ENCODE results near the gene PPHLN1.

- TF ChIP-seq, protein P1, sequence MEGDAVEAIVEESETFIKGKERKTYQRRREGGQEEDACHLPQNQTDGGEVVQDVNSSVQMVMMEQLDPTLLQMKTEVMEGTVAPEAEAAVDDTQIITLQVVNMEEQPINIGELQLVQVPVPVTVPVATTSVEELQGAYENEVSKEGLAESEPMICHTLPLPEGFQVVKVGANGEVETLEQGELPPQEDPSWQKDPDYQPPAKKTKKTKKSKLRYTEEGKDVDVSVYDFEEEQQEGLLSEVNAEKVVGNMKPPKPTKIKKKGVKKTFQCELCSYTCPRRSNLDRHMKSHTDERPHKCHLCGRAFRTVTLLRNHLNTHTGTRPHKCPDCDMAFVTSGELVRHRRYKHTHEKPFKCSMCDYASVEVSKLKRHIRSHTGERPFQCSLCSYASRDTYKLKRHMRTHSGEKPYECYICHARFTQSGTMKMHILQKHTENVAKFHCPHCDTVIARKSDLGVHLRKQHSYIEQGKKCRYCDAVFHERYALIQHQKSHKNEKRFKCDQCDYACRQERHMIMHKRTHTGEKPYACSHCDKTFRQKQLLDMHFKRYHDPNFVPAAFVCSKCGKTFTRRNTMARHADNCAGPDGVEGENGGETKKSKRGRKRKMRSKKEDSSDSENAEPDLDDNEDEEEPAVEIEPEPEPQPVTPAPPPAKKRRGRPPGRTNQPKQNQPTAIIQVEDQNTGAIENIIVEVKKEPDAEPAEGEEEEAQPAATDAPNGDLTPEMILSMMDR (IDR thresholded peaks at IDR 0.05) = no peak
- no peak for TF ChIP-seq POLR2A (IDR thresholded peaks at IDR 0.05)
These were observed 102.9 kb downstream of the PPHLN1 start for GRCh38 chr12:42428850-42429249.

All from transverse colon (tissue), 3 donors.